A549 (cell line): ENCODE data around the gene PBX3. TPM values are rescaled to one million over a fixed set of nuclear protein-coding genes. Genes with fewer than 3 reads are reported as not detected.

Experiments
- ATAC-seq, 2 experiments: fragments of 200-7000 bp in 1 of 2; fragments of >200 bp in 1 of 2; cut with Nextera tagmentation in 1 of 2; cut with Tn5 transposase in 1 of 2; 3 replicates each; pipeline versions ENCODE4 v1.8.0 to v1.9.1; 2018 to 2020; ENCODE audit warnings: mild to moderate bottlenecking in 1 of 2, moderate library complexity in 1 of 2
- CTCF ChIA-PET: fragments of 300-600 bp; sonication (Branson Sonifier 250); formaldehyde crosslinking; extraction: SDS; loops from one replicate; lab custom pipeline; 2021; ENCODE audit warnings: antibody characterized with exemption, inconsistent platforms; lab: Yijun Ruan, JAX
- POLR2A ChIA-PET: fragments of 350-600 bp; formaldehyde crosslinking; extraction: SDS; loops from one replicate; lab custom pipeline; 2021; ENCODE audit warnings: antibody characterized with exemption, inconsistent platforms; lab: Yijun Ruan, JAX
- DNase-seq, 2 experiments: peaks; one replicate each; pipeline versions ENCODE4 v3.0.0 to v3.0.0-alpha.2; 2011 to 2016; ENCODE audit warnings: low read depth in 1 of 2, low spot score in 1 of 2
- FAIRE-seq: peaks from 2 replicates; lab custom pipeline; 2011; peaks lifted over from hg19 to GRCh38; lab: Jason Lieb, UNC
- H3K27ac ChIP-seq, 2 experiments: fragments of >200 bp; sonication (Bioruptor Twin); formaldehyde crosslinking; 3 replicates each; pipeline ENCODE4 v1.5.1; 2016 to 2017
- H3K4me1 ChIP-seq: fragments of >200 bp; sonication (Bioruptor Twin); formaldehyde crosslinking; 3 replicates; pipeline ENCODE4 v1.6.1; 2016
- H3K4me2 ChIP-seq: fragments of >200 bp; sonication (Bioruptor Twin); formaldehyde crosslinking; 3 replicates; pipeline ENCODE4 v1.6.1; 2016
- H3K4me3 ChIP-seq: fragments of >200 bp; sonication (Bioruptor Twin); formaldehyde crosslinking; 3 replicates; pipeline ENCODE4 v1.5.1; 2016
- H3K9me3 ChIP-seq: fragments of >200 bp; sonication (Bioruptor Twin); formaldehyde crosslinking; 3 replicates; pipeline ENCODE4 v1.6.1; 2016
- BHLHE40 ChIP-seq: IDR thresholded peaks from 2 replicates; pipeline ENCODE4 v1.6.1; 2012; ENCODE audit warnings: low read depth, low read length, inconsistent platforms
- CBX2 ChIP-seq: fragments of 200-600 bp; sonication (generic); IDR thresholded peaks from 2 replicates; pipeline ENCODE4 v1.6.1; 2016; ENCODE audit warnings: low read depth, mild to moderate bottlenecking, borderline replicate concordance
- CHD2 ChIP-seq: fragments of 150-350 bp; IDR thresholded peaks from 2 replicates; pipeline ENCODE4 v1.6.1; 2014; ENCODE audit warnings: low read length; ENCODE audit not compliant: partially characterized antibody
- EP300 ChIP-seq, 2 experiments: fragments of >200 bp; sonication (Bioruptor Twin); formaldehyde crosslinking; IDR thresholded peaks; 2 replicates in 1 of 2; 3 replicates in 1 of 2; pipeline ENCODE4 v1.6.1; 2016 to 2017
- FOSB ChIP-seq: fragments of 250-450 bp; sonication (Bioruptor Pico); IDR thresholded peaks from 2 replicates; pipeline ENCODE4 v1.5.0; 2020; ENCODE audit warnings: mild to moderate bottlenecking, moderate library complexity
- FOXS1 ChIP-seq: fragments of 250-450 bp; sonication (Bioruptor Pico); IDR thresholded peaks from 2 replicates; pipeline ENCODE4 v1.5.0; 2020; ENCODE audit warnings: mild to moderate bottlenecking, moderate library complexity
- HES2 ChIP-seq: fragments of >200 bp; sonication (Bioruptor Twin); formaldehyde crosslinking; IDR thresholded peaks from 2 replicates; pipeline ENCODE4 v1.6.1; 2016
- HMGXB4 ChIP-seq: fragments of 250-450 bp; sonication (Bioruptor Pico); IDR thresholded peaks from 2 replicates; pipeline ENCODE4 v1.5.0; 2021; ENCODE audit warnings: mild to moderate bottlenecking, moderate library complexity, borderline replicate concordance
- HOXA7 ChIP-seq: fragments of 250-450 bp; sonication (Bioruptor Pico); IDR thresholded peaks from 2 replicates; pipeline ENCODE4 v1.5.0; 2020; ENCODE audit warnings: mild to moderate bottlenecking, moderate library complexity
- HOXB13 ChIP-seq: fragments of 250-450 bp; sonication (Bioruptor Pico); IDR thresholded peaks from 2 replicates; pipeline ENCODE4 v1.5.0; 2020; ENCODE audit warnings: low read depth, mild to moderate bottlenecking, moderate library complexity
- HOXB5 ChIP-seq: fragments of 250-450 bp; sonication (Bioruptor Pico); IDR thresholded peaks from 2 replicates; pipeline ENCODE4 v1.5.0; 2020; ENCODE audit warnings: mild to moderate bottlenecking, moderate library complexity
- JUNB ChIP-seq: fragments of >200 bp; sonication (Bioruptor Twin); formaldehyde crosslinking; IDR thresholded peaks from 2 replicates; pipeline ENCODE4 v1.6.1; 2016
- KDM5A ChIP-seq: fragments of 200-600 bp; sonication (generic); IDR thresholded peaks from 2 replicates; pipeline ENCODE4 v1.6.1; 2016; ENCODE audit warnings: antibody characterized with exemption, mild to moderate bottlenecking
- MAFK ChIP-seq: fragments of 450-650 bp; IDR thresholded peaks from 2 replicates; pipeline ENCODE4 v1.6.1; 2014; ENCODE audit not compliant: partially characterized antibody
- MAZ ChIP-seq: fragments of 150-350 bp; IDR thresholded peaks from 2 replicates; pipeline ENCODE4 v1.6.1; 2014; ENCODE audit warnings: antibody characterized with exemption, low read depth, low read length, borderline replicate concordance
- NFE2L2 ChIP-seq: fragments of 150-350 bp; conservative IDR thresholded peaks from 2 replicates; pipeline ENCODE4 v1.6.1; 2014; ENCODE audit warnings: low read length
- PBX3 ChIP-seq: IDR thresholded peaks from 2 replicates; pipeline ENCODE4 v1.6.1; 2012
- PHF8 ChIP-seq: fragments of 200-600 bp; sonication (generic); IDR thresholded peaks from 2 replicates; pipeline ENCODE4 v1.6.1; 2016; ENCODE audit warnings: low read depth, mild to moderate bottlenecking, antibody characterized with exemption, moderate library complexity, borderline replicate concordance
- POLR2A ChIP-seq: IDR thresholded peaks from 2 replicates; pipeline ENCODE4 v1.6.1; 2012; ENCODE audit warnings: mild to moderate bottlenecking, low read length
- RAD21 ChIP-seq, 2 experiments: fragments of >200 bp in 1 of 2; sonication (Bioruptor Twin) in 1 of 2; formaldehyde crosslinking in 1 of 2; IDR thresholded peaks in 1 of 2; conservative IDR thresholded peaks in 1 of 2; 2 replicates in 1 of 2; 3 replicates in 1 of 2; pipeline ENCODE4 v1.6.1; 2012 to 2018; ENCODE audit warnings: inconsistent platforms in 1 of 2
- RCOR1 ChIP-seq: fragments of 150-350 bp; IDR thresholded peaks from 2 replicates; pipeline ENCODE4 v1.6.1; 2014; ENCODE audit warnings: antibody characterized with exemption, low read length, low read depth
- RFX5 ChIP-seq: fragments of 450-650 bp; IDR thresholded peaks from 2 replicates; pipeline ENCODE4 v1.7.1; 2014; ENCODE audit warnings: antibody characterized with exemption, mild to moderate bottlenecking, moderate library complexity
- SMC3 ChIP-seq: fragments of >200 bp; sonication (Bioruptor Twin); formaldehyde crosslinking; IDR thresholded peaks from 3 replicates; pipeline ENCODE4 v1.6.1; 2018; ENCODE audit warnings: inconsistent platforms
- TP53 ChIP-seq: fragments of 250-450 bp; sonication (Bioruptor Pico); IDR thresholded peaks from 2 replicates; pipeline ENCODE4 v1.5.0; 2021; ENCODE audit warnings: mild to moderate bottlenecking, moderate library complexity
- USF2 ChIP-seq: fragments of 450-650 bp; IDR thresholded peaks from 2 replicates; pipeline ENCODE4 v1.6.1; 2014; ENCODE audit warnings: antibody characterized with exemption
- ZFP36 ChIP-seq: fragments of 450-650 bp; IDR thresholded peaks from 2 replicates; pipeline ENCODE4 v1.6.1; 2014; ENCODE audit warnings: borderline replicate concordance; ENCODE audit not compliant: partially characterized antibody
- ZNF302 ChIP-seq: fragments of 250-450 bp; sonication (Bioruptor Pico); IDR thresholded peaks from 2 replicates; pipeline ENCODE4 v1.9.0; 2021; ENCODE audit warnings: inconsistent platforms, mild to moderate bottlenecking, moderate library complexity
- ZSCAN20 ChIP-seq: fragments of 250-450 bp; sonication (Bioruptor Pico); IDR thresholded peaks from 2 replicates; pipeline ENCODE4 v1.8.0; 2022; ENCODE audit warnings: mild to moderate bottlenecking, moderate library complexity
- WGBS: methylation state at CpG from one replicate; pipeline ENCODE4 v1.1.6; 2017; ENCODE audit errors: missing lambda C conversion rate; 5-methylcytosine and 5-hydroxymethylcytosine counted together
- polyA plus RNA-seq, 4 experiments: library from polyadenylated mRNA; depleted of rRNA in 3 of 4; stranded (reverse); fragments of >200 nt; fragmentation: RNase III in 1 of 4; extraction: RNeasy Plus Mini Kit Qiagen cat#74134 plus additional on column Dnase treatment in 1 of 4; gene quantifications; 2 replicates in 3 of 4; 3 replicates in 1 of 4; pipeline ENCODE4 v1.2.3, GENCODE V29; 2011 to 2017

The PBX3 gene
- polyA plus RNA-seq, 2 of the 4 experiments (the other 2 are of a cell fraction), result 10.7 to 23.5 TPM

- TF ChIP-seq HOXA7 (CRISPR knock-in tag) (no peak), ZFP36 (no peak), MAZ (no peak)
- H3K4me3 ChIP-seq, result no peak overlapping the region
- ATAC-seq, result no peak
- H3K27ac ChIP-seq, result no peak overlapping the region
- peaks cover 10% of the 10 kb centered on the region; the same call in 1 of the 3 replicates for H3K4me1 ChIP-seq
- 28% methylated on average over 1 of the region's 1 CpG for WGBS
- H3K9me3 ChIP-seq, result no peaks in the 10 kb centered on the region
- ChIA-PET POLR2A (interaction anchor here (2.3 kb wide), 1 partner anchor 38 kb away, joined by 17 read pairs; the partner anchor contains the start of gene MAPKAP1), CTCF (interaction anchor here (1.3 kb wide), 1 partner anchor 38 kb away, joined by 4 read pairs; the partner anchor contains the start of gene MAPKAP1)
- H3K4me2 ChIP-seq, result peak overlapping the region; percentile 84
- no peak for DNase-seq
- no peak for FAIRE-seq
Observed at GRCh38 chr9:125745018-125745417, 2.2 kb upstream of the PBX3 start.

- DNase-seq (no peak), FAIRE-seq (no peak)
- WGBS, result 21% methylated on average over 6 of the region's 6 CpGs
- Histone ChIP-seq H3K4me3 (peak overlapping the region; percentile 74), H3K4me1 (peaks cover 10% of the 10 kb centered on the region; the same call in 1 of the 3 replicates), H3K4me2 (peak overlapping the region; percentile 84), H3K9me3 (no peaks in the 10 kb centered on the region)
- CTCF ChIA-PET, result interaction anchor here (0.9 to 1.3 kb wide), 3 partner anchors 31 to 209 kb away, joined by 3 to 5 read pairs (median 4); partner anchors contain the start of gene MAPKAP1
- POLR2A ChIA-PET, result interaction anchor here (2.3 kb wide), 1 partner anchor 39 kb away, joined by 17 read pairs; the partner anchor contains the start of gene MAPKAP1
- TF ChIP-seq TP53 (CRISPR knock-in tag) (no peak), POLR2A (no peak), CHD2 (no peak), MAFK (no peak), MAZ (no peak), HES2 (no peak), ZNF302 (CRISPR knock-in tag) (no peak), HOXB5 (CRISPR knock-in tag) (no peak), BHLHE40 (no peak)
- TF ChIP-seq, all 56 proteins: peak for 0
- ATAC-seq, result no peak
- peak overlapping the region in 1 of 2 experiments; percentile 97; a peak in 2 of 6 replicates for H3K27ac ChIP-seq
Observed at GRCh38 chr9:125745682-125746016, 1.5 kb upstream of the PBX3 start.

GRCh38 chr9:125746017-125746773 lies 978 bp upstream of the PBX3 start:
- POLR2A ChIA-PET, result interaction anchor here (0.6 to 2.3 kb wide), 2 partner anchors 15 to 39 kb away, joined by 3 to 17 read pairs; partner anchors contain the start of gene MAPKAP1
- TF ChIP-seq JUNB (no peak), RCOR1 (no peak), EP300 (IDR thresholded peaks at IDR 0.05) (no peak), CBX2 (no peak), NFE2L2 (no peak), SMC3 (no peak), RAD21 (conservative IDR thresholded peaks at IDR 0.05 in 1 of 2, IDR thresholded peaks at IDR 0.05 in 1 of 2) (no peak), RFX5 (no peak), HOXB5 (CRISPR knock-in tag) (peak; percentile 88), HMGXB4 (CRISPR knock-in tag) (no peak), KDM5A (no peak), ZSCAN20 (no peak), HOXA7 (CRISPR knock-in tag) (no peak), USF2 (peak; percentile 47; the same call in 1 of the 2 replicates), PBX3 (peak; percentile 83), BHLHE40 (no peak; the same call in 1 of the 2 replicates), FOXS1 (CRISPR knock-in tag) (peak; percentile 53; the same call in 1 of the 2 replicates), HOXB13 (CRISPR knock-in tag) (peak; percentile 93), FOSB (CRISPR knock-in tag) (no peak), HES2 (no peak), CHD2 (no peak), PHF8 (peak; percentile 35; the same call in 1 of the 2 replicates)

More at GRCh38 chr9:125746017-125746773, 978 bp upstream of the PBX3 start:
- CTCF ChIA-PET, result interaction anchor here (0.9 to 1.3 kb wide), 3 partner anchors 32 to 209 kb away, joined by 3 to 5 read pairs (median 4); partner anchors contain the start of gene MAPKAP1
- 4% methylated on average over 24 of the region's 79 CpGs for WGBS
- peak overlapping the region; percentile 74 for H3K4me3 ChIP-seq
- no peak for FAIRE-seq
- H3K4me1 ChIP-seq, result peaks cover 10% of the 10 kb centered on the region; the same call in 1 of the 3 replicates
- peak; percentile 94 to 97 for DNase-seq
- peak; percentile 86 to 98 for ATAC-seq
- H3K4me2 ChIP-seq, result peak overlapping the region; percentile 84
- H3K9me3 ChIP-seq, result no peaks in the 10 kb centered on the region
- H3K27ac ChIP-seq, result peak overlapping the region; percentile 87 to 97
